Globus pallidus (tissue), 1 donor: Measurements from ENCODE around the gene ANXA7.
A peak's percentile ranks its signal among the peaks of the same experiment; 100 is the strongest.

Experiments
- DNase-seq: peaks from one replicate; pipeline ENCODE4 v3.0.0-alpha.2; 2015; ENCODE audit warnings: low spot score

ANXA7 gene

GRCh38 chr10:73413528-73414229 is at the start of gene ANXA7:
ANXA7 (minus strand) TSS chr10:73414058; CDS start chr10:73400856, 13,202 bp downstream.
- peak; percentile 91 for DNase-seq

GRCh38 chr10:73460897-73461296 is 47.0 kb upstream of the ANXA7 start:
- DNase-seq: no peak

GRCh38 chr10:73459683-73460314 is 45.9 kb upstream of the ANXA7 start:
- DNase-seq: no peak

- no peak for DNase-seq
These were observed 42.5 kb upstream of the ANXA7 start for GRCh38 chr10:73456187-73456890.

GRCh38 chr10:73449113-73449512 is 35.3 kb upstream of the ANXA7 start:
- no peak for DNase-seq

- no peak for DNase-seq
These were observed 34.5 kb upstream of the ANXA7 start for GRCh38 chr10:73448384-73448783.

- DNase-seq: no peak
These were observed 33.1 kb upstream of the ANXA7 start for GRCh38 chr10:73446926-73447325.

- DNase-seq: no peak
These were observed 30.6 kb upstream of the ANXA7 start for GRCh38 chr10:73444457-73444856.

GRCh38 chr10:73439605-73440312 is 25.9 kb upstream of the ANXA7 start:
- DNase-seq: no peak

GRCh38 chr10:73439055-73439454 is 25.2 kb upstream of the ANXA7 start:
- DNase-seq: no peak

GRCh38 chr10:73433538-73433867 is 19.6 kb upstream of the ANXA7 start, which contains the start of gene MSS51:
MSS51 (minus strand) TSS chr10:73433561; CDS start chr10:73428284, 5,277 bp downstream.
- no peak for DNase-seq

- no peak for DNase-seq
These were observed 19.0 kb upstream of the ANXA7 start for GRCh38 chr10:73432646-73433537.

- DNase-seq: no peak
These were observed 12.5 kb upstream of the ANXA7 start for GRCh38 chr10:73426318-73426717.

GRCh38 chr10:73424478-73424877 is 10.6 kb upstream of the ANXA7 start:
- no peak for DNase-seq

- no peak for DNase-seq
These were observed 9.5 kb upstream of the ANXA7 start for GRCh38 chr10:73423309-73423708.

GRCh38 chr10:73416571-73416970 is 2.7 kb upstream of the ANXA7 start:
- no peak for DNase-seq

- DNase-seq: peak; percentile 0
These were observed 530 bp upstream of the ANXA7 start for GRCh38 chr10:73414230-73414945.

GRCh38 chr10:73413108-73413527 is 740 bp downstream of the ANXA7 start:
- DNase-seq: peak; percentile 9

GRCh38 chr10:73410897-73411296 is 3.0 kb downstream of the ANXA7 start:
- no peak for DNase-seq

- DNase-seq: no peak
These were observed 4.8 kb downstream of the ANXA7 start for GRCh38 chr10:73408978-73409521.
